B cell (primary cell): ENCODE measurements around the gene CYTH3. TPM values are rescaled to one million over a fixed set of nuclear protein-coding genes. Genes with fewer than 3 reads are reported as not detected.

Source experiments
- ATAC-seq: fragments of 200-7000 bp; cut with Tn5 transposase; one replicate; pipeline ENCODE4 v1.10.0; 2021; ENCODE audit warnings: low read depth, mild to moderate bottlenecking, moderate number of reproducible peaks, moderate library complexity
- CTCF ChIA-PET: fragments of 350-600 bp; sonication (Branson Sonifier 250); formaldehyde crosslinking; loops from one replicate; lab custom pipeline; 2021; ENCODE audit warnings: antibody characterized with exemption, inconsistent platforms; lab: Charles Lee
- POLR2A ChIA-PET: fragments of 350-600 bp; sonication (Branson Sonifier 250); formaldehyde crosslinking; loops from one replicate; lab custom pipeline; 2021; ENCODE audit warnings: antibody characterized with exemption; lab: Charles Lee
- DNase-seq: peaks from one replicate; pipeline ENCODE4 v3.0.0; 2013
- H2AFZ ChIP-seq: 2 replicates; pipeline ENCODE4 v1.6.1; 2012; ENCODE audit warnings: mild to moderate bottlenecking, low read depth, low read length; ENCODE audit not compliant: insufficient read depth, poor library complexity, severe bottlenecking
- H3K27ac ChIP-seq, 2 donors: 1 replicate in 1 of 2; 2 replicates in 1 of 2; pipeline ENCODE4 v1.5.1; 2012 to 2013; ENCODE audit warnings: low read length in 2 of 2, mild to moderate bottlenecking in 2 of 2, moderate library complexity in 1 of 2
- H3K27me3 ChIP-seq, 4 experiments: fragments of 200-600 bp in 1 of 4; sonication (generic) in 1 of 4; replicated peaks in 1 of 4; 1 replicate in 2 of 4; 2 replicates in 2 of 4; pipeline versions ENCODE4 v1.6.1 to v1.7.0; 2013 to 2016; ENCODE audit warnings: low read length in 3 of 4, mild to moderate bottlenecking in 2 of 4, mixed read lengths in 1 of 4, moderate library complexity in 1 of 4; ENCODE audit not compliant: insufficient read depth in 4 of 4, control insufficient read depth in 3 of 4; ENCODE audit errors: control extremely low read depth in 1 of 4
- H3K36me3 ChIP-seq, 2 experiments: replicated peaks in 1 of 2; 1 replicate in 1 of 2; 2 replicates in 1 of 2; pipeline versions ENCODE4 v1.6.1 to v1.7.1; 2013; ENCODE audit warnings: low read length in 1 of 2; ENCODE audit not compliant: insufficient read depth in 2 of 2, control insufficient read depth in 1 of 2; ENCODE audit errors: control extremely low read depth in 1 of 2, extremely low read depth in 1 of 2
- H3K4me1 ChIP-seq, 2 donors: fragments of 200-600 bp in 1 of 2; sonication (generic) in 1 of 2; 1 replicate in 1 of 2; 2 replicates in 1 of 2; pipeline versions ENCODE4 v1.5.1 to v1.6.1; 2013 to 2017; ENCODE audit warnings: low read length in 2 of 2; ENCODE audit not compliant: control insufficient read depth in 2 of 2, insufficient read depth in 2 of 2
- H3K4me2 ChIP-seq: replicated peaks from 2 replicates; pipeline ENCODE3; 2012; ENCODE audit warnings: mild to moderate bottlenecking, low read depth, low read length; ENCODE audit not compliant: poor library complexity, severe bottlenecking
- H3K4me3 ChIP-seq, 5 experiments: fragments of 200-600 bp in 1 of 5; sonication (generic) in 1 of 5; 1 replicate in 3 of 5; 2 replicates in 2 of 5; pipeline versions ENCODE4 v1.5.1 to v1.7.0; 2011 to 2016; ENCODE audit warnings: low read length in 4 of 5, mild to moderate bottlenecking in 4 of 5, low read depth in 2 of 5, control low read depth in 1 of 5, moderate library complexity in 1 of 5; ENCODE audit not compliant: insufficient read depth in 1 of 5; ENCODE audit errors: control extremely low read depth in 1 of 5, extremely low read depth in 1 of 5
- H3K79me2 ChIP-seq: fragments of 200-600 bp; sonication (generic); one replicate; pipeline ENCODE4 v1.6.0; 2016; ENCODE audit warnings: low read length; ENCODE audit not compliant: control insufficient read depth, insufficient read depth
- H3K9ac ChIP-seq: fragments of 200-600 bp; sonication (generic); 2 replicates; pipeline ENCODE4 v1.6.1; 2017; ENCODE audit warnings: mild to moderate bottlenecking, low read length, moderate library complexity
- H3K9me3 ChIP-seq, 3 donors: one replicate each; pipeline versions ENCODE4 v1.6.1 to v1.7.1; 2013; ENCODE audit warnings: low read length in 2 of 3; ENCODE audit not compliant: control insufficient read depth in 2 of 3, insufficient read depth in 1 of 3; ENCODE audit errors: control extremely low read depth in 1 of 3
- H4K20me1 ChIP-seq: 2 replicates; pipeline ENCODE4 v1.6.0; 2012; ENCODE audit warnings: mild to moderate bottlenecking, low read length; ENCODE audit not compliant: insufficient read depth, control insufficient read depth, poor library complexity, severe bottlenecking
- H3K27ac Mint-ChIP-seq: one replicate; pipeline ENCODE4 v1.8.0; 2021; ENCODE audit warnings: mixed read lengths
- H3K27me3 Mint-ChIP-seq: one replicate; pipeline ENCODE4 v1.8.0; 2021; ENCODE audit warnings: mixed read lengths
- H3K4me1 Mint-ChIP-seq: one replicate; pipeline ENCODE4 v1.8.0; 2021; ENCODE audit warnings: mixed read lengths
- H3K4me3 Mint-ChIP-seq: one replicate; pipeline ENCODE4 v1.8.0; 2021; ENCODE audit warnings: mixed read lengths
- H3K9me3 Mint-ChIP-seq: one replicate; pipeline ENCODE4 v1.8.0; 2022; ENCODE audit warnings: mixed read lengths; ENCODE audit not compliant: insufficient read depth
- CTCF ChIP-seq: fragments of 200-600 bp; IDR thresholded peaks from one replicate; pipeline ENCODE4 v1.8.0; 2022; ENCODE audit warnings: antibody characterized with exemption, mild to moderate bottlenecking
- EZH2 ChIP-seq: IDR thresholded peaks from 2 replicates; pipeline ENCODE4 v1.6.1; 2012; ENCODE audit warnings: borderline replicate concordance, low read depth, mild to moderate bottlenecking, moderate library complexity, low read length; ENCODE audit not compliant: insufficient read depth, poor library complexity, severe bottlenecking
- whole genome bisulfite sequencing: methylation state at CpG from one replicate; pipeline ENCODE4 v1.1.5; 2013; ENCODE audit warnings: missing lambda C conversion rate; ENCODE audit not compliant: insufficient coverage; 5-methylcytosine and 5-hydroxymethylcytosine counted together
- intact Hi-C: fragments of 100-400 bp; cut with micrococcal nuclease; formaldehyde crosslinking; loops from one replicate; pipeline ENCODE4 v1.10.0; 2022
- polyA plus RNA-seq: library from polyadenylated mRNA; depleted of rRNA; stranded (reverse); fragments of >200 nt; gene quantifications from 2 replicates; pipeline ENCODE4 v1.2.3, GENCODE V29; 2012
- total RNA-seq, 2 donors: library from RNA; stranded (reverse); fragments of 120-200 nt in 1 of 2; gene quantifications; 1 replicate in 1 of 2; 2 replicates in 1 of 2; pipeline versions ENCODE4 v1.2.3 to v1.2.4, GENCODE V29; 2013 to 2022

Gene CYTH3
- total and polyA plus RNA-seq, 2 donors (not counting 1 experiment from before 2014, with no cell fraction given): 5.2 to 11.3 TPM

- H2AFZ ChIP-seq: no peak overlapping the region
- H4K20me1 ChIP-seq: no peaks in the 10 kb centered on the region
- peaks cover 9 to 17% of the 10 kb centered on the region in 2 donors for H3K4me1 ChIP-seq
- no CpG with 5 or more reads among the region's 5 CpGs for WGBS
- TF ChIP-seq EZH2: no peak
- TF ChIP-seq CTCF: no peak
- intact Hi-C loops: no loop called here
- no peak overlapping the region for H3K27ac ChIP-seq
- H3K9ac ChIP-seq: no peak overlapping the region
- DNase-seq: no peak
- ChIA-PET POLR2A (no interaction called here), CTCF (no interaction called here)
- peaks cover 17% of the 10 kb centered on the region for H3K79me2 ChIP-seq
- H3K4me3 ChIP-seq: no peak overlapping the region
- H3K9me3 Mint-ChIP-seq: no peaks in the 10 kb centered on the region
- H3K36me3 ChIP-seq: no peaks in the 10 kb centered on the region
- no peak overlapping the region for H3K4me3 Mint-ChIP-seq
- H3K27ac Mint-ChIP-seq: no peak overlapping the region
- no peaks in the 10 kb centered on the region for H3K9me3 ChIP-seq
- no peak overlapping the region for H3K4me2 ChIP-seq
- peaks cover 15% of the 10 kb centered on the region for H3K4me1 Mint-ChIP-seq
- no peak for ATAC-seq
- H3K27me3 ChIP-seq: no peaks in the 10 kb centered on the region
- H3K27me3 Mint-ChIP-seq: peaks cover 11% of the 10 kb centered on the region
These were observed 20.1 kb downstream of the CYTH3 start for GRCh38 chr7:6252341-6252746.

GRCh38 chr7:6251653-6252052, 20.8 kb downstream of the CYTH3 start:
- no peak overlapping the region for H3K4me3 Mint-ChIP-seq
- WGBS: 0% methylated on average over 2 of the region's 4 CpGs

More at GRCh38 chr7:6251653-6252052, 20.8 kb downstream of the CYTH3 start:
- H3K27me3 Mint-ChIP-seq: peaks cover 11% of the 10 kb centered on the region
- no peak overlapping the region for H3K27ac Mint-ChIP-seq
- Histone ChIP-seq H3K9ac (no peak overlapping the region), H3K79me2 (peaks cover 15% of the 10 kb centered on the region), H3K27ac (no peak overlapping the region), H3K4me3 (no peak overlapping the region), H3K36me3 (no peaks in the 10 kb centered on the region), H3K27me3 (no peaks in the 10 kb centered on the region), H3K4me2 (no peak overlapping the region), H4K20me1 (no peaks in the 10 kb centered on the region), H2AFZ (no peak overlapping the region), H3K4me1 (peaks cover 4 to 10% of the 10 kb centered on the region in 2 donors), H3K9me3 (no peaks in the 10 kb centered on the region)
- no peaks in the 10 kb centered on the region for H3K9me3 Mint-ChIP-seq
- ATAC-seq (no peak), DNase-seq (no peak)
- peaks cover 8% of the 10 kb centered on the region for H3K4me1 Mint-ChIP-seq
- TF ChIP-seq EZH2 (no peak), CTCF (no peak)
- intact Hi-C loops: no loop called here
- POLR2A ChIA-PET: no interaction called here
- CTCF ChIA-PET: no interaction called here
